ENCODE measurements around the gene CISD1. TPM values are rescaled to one million over a fixed set of nuclear protein-coding genes. Genes with fewer than 3 reads are reported as not detected.
"Not testable (repeated sequence)": the region's sequence is repeated elsewhere in the genome, so short reads cannot be mapped to it uniquely, and the experiment has no call there.

The CISD1 gene
- total RNA-seq, 2 experiments from 2014 or later: 22.4 to 44.5 TPM

DNA sequence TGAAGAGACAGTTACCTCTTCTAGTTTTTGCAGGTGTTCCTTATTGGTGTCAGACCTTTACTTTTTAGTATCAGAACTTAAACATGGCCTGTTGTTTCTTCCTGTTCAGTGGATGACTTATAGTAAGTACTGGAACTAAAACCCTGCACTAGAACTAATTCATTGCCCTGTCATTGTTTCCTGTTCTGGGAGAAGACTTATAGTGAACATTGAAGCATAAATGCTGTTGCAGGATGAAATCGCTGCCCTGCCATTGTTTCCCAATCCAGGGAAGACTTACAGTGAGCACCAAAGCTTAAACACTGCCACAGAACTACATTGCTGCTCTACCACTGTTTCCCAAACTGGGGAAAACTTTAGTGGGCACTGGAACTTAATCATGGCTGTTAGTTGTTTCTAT is 14.3 kb upstream of the CISD1 start:
- no peak overlapping the region for H2AFZ ChIP-seq (ENCODE audit: low read length)
- no TSS peak for BruUV-seq (replicated peaks)
- no peak overlapping the region for H3K27ac ChIP-seq (ENCODE audit: low read depth, low read length, poor library complexity, severe bottlenecking)
- no peaks in the 10 kb centered on the region for H4K20me1 ChIP-seq (ENCODE audit: insufficient read depth, low read length)
- intact Hi-C loops (cut with micrococcal nuclease; ENCODE audit: unreplicated experiment): no loop called here
- H3K79me2 ChIP-seq (ENCODE audit: insufficient read depth, low read depth, low read length): peaks cover 35% of the 10 kb centered on the region
- no peaks in the 10 kb centered on the region for H3K4me1 ChIP-seq (ENCODE audit: insufficient read depth, low read length, poor library complexity, severe bottlenecking)
- H3K9me3 ChIP-seq (ENCODE audit: low read length): peaks cover 4% of the 10 kb centered on the region; the same call in 1 of the 2 replicates
- no peak for TF ChIP-seq EZH2phosphoT487 (IDR thresholded peaks at IDR 0.05; ENCODE audit: borderline replicate concordance, low read depth, low read length)
- TF ChIP-seq, protein P1, sequence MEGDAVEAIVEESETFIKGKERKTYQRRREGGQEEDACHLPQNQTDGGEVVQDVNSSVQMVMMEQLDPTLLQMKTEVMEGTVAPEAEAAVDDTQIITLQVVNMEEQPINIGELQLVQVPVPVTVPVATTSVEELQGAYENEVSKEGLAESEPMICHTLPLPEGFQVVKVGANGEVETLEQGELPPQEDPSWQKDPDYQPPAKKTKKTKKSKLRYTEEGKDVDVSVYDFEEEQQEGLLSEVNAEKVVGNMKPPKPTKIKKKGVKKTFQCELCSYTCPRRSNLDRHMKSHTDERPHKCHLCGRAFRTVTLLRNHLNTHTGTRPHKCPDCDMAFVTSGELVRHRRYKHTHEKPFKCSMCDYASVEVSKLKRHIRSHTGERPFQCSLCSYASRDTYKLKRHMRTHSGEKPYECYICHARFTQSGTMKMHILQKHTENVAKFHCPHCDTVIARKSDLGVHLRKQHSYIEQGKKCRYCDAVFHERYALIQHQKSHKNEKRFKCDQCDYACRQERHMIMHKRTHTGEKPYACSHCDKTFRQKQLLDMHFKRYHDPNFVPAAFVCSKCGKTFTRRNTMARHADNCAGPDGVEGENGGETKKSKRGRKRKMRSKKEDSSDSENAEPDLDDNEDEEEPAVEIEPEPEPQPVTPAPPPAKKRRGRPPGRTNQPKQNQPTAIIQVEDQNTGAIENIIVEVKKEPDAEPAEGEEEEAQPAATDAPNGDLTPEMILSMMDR (conservative IDR thresholded peaks at IDR 0.05; ENCODE audit: low read length): no peak
- H3K4me3 ChIP-seq (ENCODE audit: low read depth, low read length, poor library complexity, severe bottlenecking): no peak overlapping the region
- ChIA-PET CTCF (ENCODE audit: unreplicated experiment) (no interaction called here), POLR2A (interaction anchor here (1.2 kb wide), 1 partner anchor 14 kb away, joined by 3 read pairs; the partner anchor contains the start of genes CISD1 and IPMK)
- peaks cover 31% of the 10 kb centered on the region for H3K36me3 ChIP-seq (ENCODE audit: insufficient read depth, low read length)
- no peaks in the 10 kb centered on the region for H3K9me2 ChIP-seq (ENCODE audit: insufficient read depth, low read length)
- H3K4me2 ChIP-seq (ENCODE audit: low read length): no peak overlapping the region
- no peak for DNase-seq (ENCODE audit: low spot score)

DNA sequence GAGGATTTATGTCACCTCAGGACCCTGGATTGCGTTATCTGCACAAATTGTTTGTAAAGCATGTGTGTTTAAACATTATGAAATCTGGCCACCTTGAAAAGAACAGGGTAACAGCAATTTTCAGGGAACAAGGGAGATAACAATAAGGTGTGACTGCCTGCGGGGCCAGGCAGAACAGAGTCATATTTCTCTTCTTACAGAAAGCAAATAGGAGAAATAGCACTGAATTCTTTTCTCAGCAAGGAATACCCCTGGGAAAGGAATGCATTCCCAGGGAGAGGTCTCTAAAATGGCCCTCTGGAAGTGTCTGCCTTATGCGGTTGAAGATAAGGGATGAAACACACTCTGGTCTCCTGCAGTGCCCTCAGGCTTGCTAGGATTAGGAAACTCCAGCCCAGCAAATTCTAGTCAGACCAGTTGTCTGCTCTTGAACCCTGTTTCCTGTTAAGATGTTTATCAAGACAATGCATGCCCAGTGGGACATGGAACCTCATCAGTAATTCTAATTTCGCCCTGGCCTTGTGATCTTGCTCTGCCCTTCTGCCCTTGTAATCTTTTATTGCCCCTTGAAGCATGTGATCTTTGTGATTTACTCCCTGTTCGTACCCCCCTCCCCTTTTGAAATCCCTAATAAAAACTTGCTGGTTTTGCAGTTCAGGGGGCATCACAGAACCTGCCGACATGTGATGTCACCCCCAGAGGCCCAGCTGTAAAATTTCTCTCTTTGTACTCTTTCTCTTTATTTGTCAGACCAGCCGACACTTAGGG is 12.8 kb upstream of the CISD1 start:
- H4K20me1 ChIP-seq (ENCODE audit: insufficient read depth, low read length); H3K4me2 ChIP-seq (ENCODE audit: low read length); BruUV-seq (replicated peaks); intact Hi-C loops (cut with micrococcal nuclease; ENCODE audit: unreplicated experiment); H2AFZ ChIP-seq (ENCODE audit: low read length); H3K9me2 ChIP-seq (ENCODE audit: insufficient read depth, low read length); H3K4me1 ChIP-seq (ENCODE audit: insufficient read depth, low read length, poor library complexity, severe bottlenecking); H3K9me3 ChIP-seq (ENCODE audit: low read length); H3K4me3 ChIP-seq (ENCODE audit: low read depth, low read length, poor library complexity, severe bottlenecking); CTCF ChIA-PET (ENCODE audit: unreplicated experiment); DNase-seq (ENCODE audit: low spot score); POLR2A ChIA-PET; H3K27ac ChIP-seq (ENCODE audit: low read depth, low read length, poor library complexity, severe bottlenecking): not testable (repeated sequence)
- Histone ChIP-seq H3K36me3 (ENCODE audit: insufficient read depth, low read length) (peaks cover 31% of the 10 kb centered on the region), H3K79me2 (ENCODE audit: insufficient read depth, low read depth, low read length) (peaks cover 51% of the 10 kb centered on the region)

DNA sequence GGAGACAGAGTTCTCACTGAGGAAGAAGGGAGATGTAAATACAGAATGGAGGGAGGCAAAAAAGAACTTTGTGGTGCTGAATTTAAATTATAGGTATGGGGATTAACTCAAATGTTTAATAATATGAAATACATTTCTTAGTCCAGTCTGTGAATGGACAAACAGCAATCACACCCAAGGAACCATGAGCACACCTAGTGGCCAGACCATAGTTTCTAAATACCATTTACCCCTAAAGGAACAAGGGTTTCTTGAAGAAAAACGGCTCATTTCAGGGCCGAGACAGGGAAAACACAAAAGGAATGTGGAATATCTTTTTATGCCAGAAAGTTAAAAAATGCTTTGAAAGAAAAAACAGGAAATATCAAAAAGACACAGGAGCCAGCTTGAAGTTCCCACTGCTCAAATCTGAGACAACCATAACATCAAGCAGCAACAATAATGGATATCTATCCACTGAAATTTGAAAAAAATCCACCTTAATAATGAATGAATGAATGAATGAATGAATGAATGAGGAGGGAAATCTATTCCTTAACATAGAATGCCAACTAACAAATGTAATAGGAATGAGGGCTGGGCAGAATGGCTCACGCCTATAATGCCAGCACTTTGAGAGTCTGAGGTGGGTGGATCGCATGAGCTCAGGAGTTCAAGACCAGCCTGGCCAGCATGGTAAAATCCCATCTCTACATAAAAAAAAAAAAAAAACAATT is 9.8 kb upstream of the CISD1 start:
- Histone ChIP-seq H3K4me2 (ENCODE audit: low read length) (no peak overlapping the region), H3K9me2 (ENCODE audit: insufficient read depth, low read length) (no peaks in the 10 kb centered on the region), H3K79me2 (ENCODE audit: insufficient read depth, low read depth, low read length) (peaks cover 79% of the 10 kb centered on the region), H3K4me3 (ENCODE audit: low read depth, low read length, poor library complexity, severe bottlenecking) (no peak overlapping the region), H3K4me1 (ENCODE audit: insufficient read depth, low read length, poor library complexity, severe bottlenecking) (peaks cover 12% of the 10 kb centered on the region), H2AFZ (ENCODE audit: low read length) (no peak overlapping the region), H3K9me3 (ENCODE audit: low read length) (peaks cover 4% of the 10 kb centered on the region; the same call in 1 of the 2 replicates), H4K20me1 (ENCODE audit: insufficient read depth, low read length) (peaks cover 3% of the 10 kb centered on the region; the same call in 1 of the 2 replicates), H3K27ac (ENCODE audit: low read depth, low read length, poor library complexity, severe bottlenecking) (no peak overlapping the region), H3K36me3 (ENCODE audit: insufficient read depth, low read length) (peaks cover 17% of the 10 kb centered on the region)
- CTCF ChIA-PET (ENCODE audit: unreplicated experiment): no interaction called here
- no peak for DNase-seq (ENCODE audit: low spot score)
- intact Hi-C loops (cut with micrococcal nuclease; ENCODE audit: unreplicated experiment): no loop called here
- POLR2A ChIA-PET: interaction anchor here (0.7 kb wide), 2 partner anchors 14 to 37 kb away, joined by 3 read pairs; no protein-coding TSS in a partner anchor
- no peak for TF ChIP-seq EZH2phosphoT487 (IDR thresholded peaks at IDR 0.05; ENCODE audit: borderline replicate concordance, low read depth, low read length)
- TF ChIP-seq, protein P1 (conservative IDR thresholded peaks at IDR 0.05; ENCODE audit: low read length): peak; percentile 66
- no TSS peak for BruUV-seq (replicated peaks)
